Esophagus squamous epithelium (tissue), 4 donors: ENCODE data around the gene CLDN20.

Experiments
- CTCF ChIP-seq, 6 experiments: fragments of 450-650 bp in 4 of 6; fragments of 200-600 bp in 2 of 6; sonication (generic) in 2 of 6; IDR thresholded peaks; one replicate each; pipeline ENCODE4 v1.5.1; 2016 to 2019; ENCODE audit warnings: antibody characterized with exemption in 6 of 6, mild to moderate bottlenecking in 4 of 6, moderate library complexity in 4 of 6
- POLR2A ChIP-seq, 4 donors: fragments of 450-650 bp; IDR thresholded peaks; one replicate each; pipeline ENCODE4 v1.6.1; 2017; ENCODE audit warnings: antibody characterized with exemption in 4 of 4, mild to moderate bottlenecking in 4 of 4, moderate library complexity in 3 of 4

GRCh38 chr6:155228546-155229166 is 35.2 kb upstream of the CLDN20 start:
- TF ChIP-seq CTCF (IDR thresholded peaks at IDR 0.05) (no peak), POLR2A (IDR thresholded peaks at IDR 0.05) (no peak)
